OCI-LY3 (cell line): ENCODE measurements around the gene MCAM.

Experiments used
- EZH2phosphoT487 ChIP-seq: fragments of 200-600 bp; shearing (Covaris generic); IDR thresholded peaks from 2 replicates; pipeline ENCODE4 v1.6.1; 2018; ENCODE audit warnings: antibody characterized with exemption, mixed run types, low read depth
- TF ChIP-seq, protein P1 (sequence below): fragments of 200-600, 300-600 bp; sonication (generic); IDR thresholded peaks from 2 replicates; pipeline ENCODE4 v1.5.1; 2014; ENCODE audit warnings: antibody characterized with exemption, low read length, low read depth

- TF ChIP-seq, protein P1, sequence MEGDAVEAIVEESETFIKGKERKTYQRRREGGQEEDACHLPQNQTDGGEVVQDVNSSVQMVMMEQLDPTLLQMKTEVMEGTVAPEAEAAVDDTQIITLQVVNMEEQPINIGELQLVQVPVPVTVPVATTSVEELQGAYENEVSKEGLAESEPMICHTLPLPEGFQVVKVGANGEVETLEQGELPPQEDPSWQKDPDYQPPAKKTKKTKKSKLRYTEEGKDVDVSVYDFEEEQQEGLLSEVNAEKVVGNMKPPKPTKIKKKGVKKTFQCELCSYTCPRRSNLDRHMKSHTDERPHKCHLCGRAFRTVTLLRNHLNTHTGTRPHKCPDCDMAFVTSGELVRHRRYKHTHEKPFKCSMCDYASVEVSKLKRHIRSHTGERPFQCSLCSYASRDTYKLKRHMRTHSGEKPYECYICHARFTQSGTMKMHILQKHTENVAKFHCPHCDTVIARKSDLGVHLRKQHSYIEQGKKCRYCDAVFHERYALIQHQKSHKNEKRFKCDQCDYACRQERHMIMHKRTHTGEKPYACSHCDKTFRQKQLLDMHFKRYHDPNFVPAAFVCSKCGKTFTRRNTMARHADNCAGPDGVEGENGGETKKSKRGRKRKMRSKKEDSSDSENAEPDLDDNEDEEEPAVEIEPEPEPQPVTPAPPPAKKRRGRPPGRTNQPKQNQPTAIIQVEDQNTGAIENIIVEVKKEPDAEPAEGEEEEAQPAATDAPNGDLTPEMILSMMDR, result no peak
- no peak for TF ChIP-seq EZH2phosphoT487
These were observed 29.7 kb upstream of the MCAM start, which contains the start of gene MFRP for GRCh38 chr11:119346605-119347004.
